ENCODE data around the gene MDGA2.

DNA sequence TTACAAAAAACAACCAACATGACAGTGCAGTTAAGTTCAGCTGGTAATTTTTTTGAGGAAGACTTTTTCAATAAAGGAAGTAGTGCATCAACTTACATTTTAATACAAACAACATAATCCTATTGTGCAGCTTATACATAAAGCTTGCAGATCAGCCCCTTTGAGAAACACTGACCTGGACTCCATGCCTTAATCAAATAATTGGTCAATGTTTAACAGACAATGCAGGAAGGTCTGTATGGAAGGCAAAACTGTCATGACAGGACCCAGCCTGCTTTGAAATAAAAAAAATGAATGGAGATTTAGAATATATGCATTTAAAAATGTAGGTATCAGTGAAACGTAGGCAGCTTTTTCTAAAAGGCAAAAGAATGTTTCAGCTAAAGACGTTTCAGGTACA is 702.1 kb downstream of the MDGA2 start:
- TF ChIP-seq, protein P1, sequence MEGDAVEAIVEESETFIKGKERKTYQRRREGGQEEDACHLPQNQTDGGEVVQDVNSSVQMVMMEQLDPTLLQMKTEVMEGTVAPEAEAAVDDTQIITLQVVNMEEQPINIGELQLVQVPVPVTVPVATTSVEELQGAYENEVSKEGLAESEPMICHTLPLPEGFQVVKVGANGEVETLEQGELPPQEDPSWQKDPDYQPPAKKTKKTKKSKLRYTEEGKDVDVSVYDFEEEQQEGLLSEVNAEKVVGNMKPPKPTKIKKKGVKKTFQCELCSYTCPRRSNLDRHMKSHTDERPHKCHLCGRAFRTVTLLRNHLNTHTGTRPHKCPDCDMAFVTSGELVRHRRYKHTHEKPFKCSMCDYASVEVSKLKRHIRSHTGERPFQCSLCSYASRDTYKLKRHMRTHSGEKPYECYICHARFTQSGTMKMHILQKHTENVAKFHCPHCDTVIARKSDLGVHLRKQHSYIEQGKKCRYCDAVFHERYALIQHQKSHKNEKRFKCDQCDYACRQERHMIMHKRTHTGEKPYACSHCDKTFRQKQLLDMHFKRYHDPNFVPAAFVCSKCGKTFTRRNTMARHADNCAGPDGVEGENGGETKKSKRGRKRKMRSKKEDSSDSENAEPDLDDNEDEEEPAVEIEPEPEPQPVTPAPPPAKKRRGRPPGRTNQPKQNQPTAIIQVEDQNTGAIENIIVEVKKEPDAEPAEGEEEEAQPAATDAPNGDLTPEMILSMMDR (IDR thresholded peaks at IDR 0.05): no peak
- TF ChIP-seq ZFX (IDR thresholded peaks at IDR 0.05; ENCODE audit: borderline replicate concordance): no peak
